Loucy (cell line): ENCODE results near the gene STK36.

Source experiments
- CTCF ChIP-seq: fragments of 200-600 bp; sonication (generic); conservative IDR thresholded peaks from 2 replicates; pipeline ENCODE4 v1.5.1; 2014; ENCODE audit warnings: mild to moderate bottlenecking, antibody characterized with exemption, low read length
- EZH2phosphoT487 ChIP-seq: fragments of 200-600 bp; IDR thresholded peaks from 2 replicates; pipeline ENCODE4 v1.6.1; 2018; ENCODE audit warnings: antibody characterized with exemption, mild to moderate bottlenecking, moderate library complexity, borderline replicate concordance

GRCh38 chr2:218643751-218644310 lies 28.1 kb upstream of the STK36 start:
- TF ChIP-seq CTCF (no peak), EZH2phosphoT487 (no peak)
